SK-N-SH treated with all-trans-retinoic acid at 6 μM for 48 hours (cell line): Measurements from ENCODE around the gene FEN1.

Experiments
- ATAC-seq: fragments of 200-7000 bp; cut with Tn5 transposase; 3 replicates; pipeline ENCODE4 v1.9.1; 2020; ENCODE audit warnings: mild to moderate bottlenecking, moderate library complexity
- ARNTL ChIP-seq: fragments of 450-650 bp; formaldehyde crosslinking; IDR thresholded peaks from 2 replicates; pipeline ENCODE4 v1.5.0; 2020; ENCODE audit warnings: low read depth, mild to moderate bottlenecking, moderate library complexity, borderline replicate concordance
- CREB5 ChIP-seq: fragments of 250-450 bp; sonication (Bioruptor Pico); IDR thresholded peaks from 2 replicates; pipeline ENCODE4 v1.5.1; 2020; ENCODE audit warnings: low read depth, mild to moderate bottlenecking, moderate library complexity
- CSDC2 ChIP-seq: fragments of 250-450 bp; sonication (Bioruptor Pico); IDR thresholded peaks from 2 replicates; pipeline ENCODE4 v1.5.0; 2020; ENCODE audit warnings: mild to moderate bottlenecking, moderate library complexity
- ESRRG ChIP-seq: fragments of 250-450 bp; sonication (Bioruptor Pico); IDR thresholded peaks from 2 replicates; pipeline ENCODE4 v1.6.1; 2021; ENCODE audit warnings: mild to moderate bottlenecking
- GLIS3 ChIP-seq: fragments of 250-450 bp; sonication (Bioruptor Pico); IDR thresholded peaks from 2 replicates; pipeline ENCODE4 v1.5.0; 2020; ENCODE audit warnings: mild to moderate bottlenecking, moderate library complexity
- OSR1 ChIP-seq: fragments of 250-450 bp; sonication (Bioruptor Pico); IDR thresholded peaks from 2 replicates; pipeline ENCODE4 v1.8.0; 2022; ENCODE audit warnings: moderate library complexity, mild to moderate bottlenecking, inconsistent platforms
- PATZ1 ChIP-seq: fragments of 250-450 bp; sonication (Bioruptor Pico); IDR thresholded peaks from 2 replicates; pipeline ENCODE4 v1.8.0; 2020; ENCODE audit warnings: mild to moderate bottlenecking, moderate library complexity, borderline replicate concordance
- POU6F1 ChIP-seq: fragments of 250-450 bp; sonication (Bioruptor Pico); IDR thresholded peaks from 2 replicates; pipeline ENCODE4 v1.8.0; 2021; ENCODE audit warnings: low read depth, mild to moderate bottlenecking, moderate library complexity, borderline replicate concordance
- PPARA ChIP-seq: fragments of 250-450 bp; sonication (Bioruptor Pico); IDR thresholded peaks from 2 replicates; pipeline ENCODE4 v1.5.0; 2020; ENCODE audit warnings: mild to moderate bottlenecking, borderline replicate concordance
- RARB ChIP-seq: fragments of 250-450 bp; sonication (Bioruptor Pico); IDR thresholded peaks from 2 replicates; pipeline ENCODE4 v1.8.0; 2021; ENCODE audit warnings: mild to moderate bottlenecking, moderate library complexity
- SNAI2 ChIP-seq: fragments of 250-450 bp; sonication (Bioruptor Pico); IDR thresholded peaks from 2 replicates; pipeline ENCODE4 v1.5.0; 2020; ENCODE audit warnings: mild to moderate bottlenecking, moderate library complexity
- TOX ChIP-seq: fragments of 250-450 bp; sonication (Bioruptor Pico); IDR thresholded peaks from 2 replicates; pipeline ENCODE4 v1.8.0; 2021; ENCODE audit warnings: mild to moderate bottlenecking, moderate library complexity, borderline replicate concordance
- TSHZ2 ChIP-seq: fragments of 250-450 bp; sonication (Bioruptor Pico); IDR thresholded peaks from 2 replicates; pipeline ENCODE4 v1.5.0; 2020; ENCODE audit warnings: mild to moderate bottlenecking, moderate library complexity
- ZC3H10 ChIP-seq: fragments of 250-450 bp; sonication (Bioruptor Pico); IDR thresholded peaks from 2 replicates; pipeline ENCODE4 v1.5.1; 2021; ENCODE audit warnings: mild to moderate bottlenecking, moderate library complexity
- ZFP3 ChIP-seq: fragments of 250-450 bp; sonication (Bioruptor Pico); IDR thresholded peaks from 2 replicates; pipeline ENCODE4 v1.5.0; 2020; ENCODE audit warnings: mild to moderate bottlenecking, moderate library complexity
- ZFP30 ChIP-seq: fragments of 450-650 bp; formaldehyde crosslinking; IDR thresholded peaks from 2 replicates; pipeline ENCODE4 v1.5.0; 2022; ENCODE audit warnings: mild to moderate bottlenecking, moderate library complexity
- ZNF565 ChIP-seq: fragments of 450-650 bp; formaldehyde crosslinking; conservative IDR thresholded peaks from 2 replicates; pipeline ENCODE4 v1.5.0; 2020; ENCODE audit warnings: low read depth, mild to moderate bottlenecking, moderate library complexity
- ZNF70 ChIP-seq: fragments of 450-650 bp; formaldehyde crosslinking; IDR thresholded peaks from 2 replicates; pipeline ENCODE4 v1.5.0; 2020; ENCODE audit warnings: mild to moderate bottlenecking, moderate library complexity
- ZNF8 ChIP-seq: fragments of 450-650 bp; formaldehyde crosslinking; IDR thresholded peaks from 2 replicates; pipeline ENCODE4 v1.5.0; 2020; ENCODE audit warnings: mild to moderate bottlenecking, moderate library complexity

FEN1 gene

GRCh38 chr11:61749591-61750217 is 43.0 kb upstream of the FEN1 start:
- ATAC-seq, result no peak
- TF ChIP-seq POU6F1 (CRISPR knock-in tag), result no peak

GRCh38 chr11:61750631-61751273 is 42.0 kb upstream of the FEN1 start:
- ATAC-seq, result no peak
- no peak for TF ChIP-seq CSDC2 (CRISPR knock-in tag)
- TF ChIP-seq TSHZ2 (CRISPR knock-in tag), result no peak
- TF ChIP-seq ZC3H10 (CRISPR knock-in tag), result no peak
- TF ChIP-seq CREB5, result no peak
- TF ChIP-seq RARB (CRISPR knock-in tag), result no peak
- no peak for TF ChIP-seq POU6F1 (CRISPR knock-in tag)
- TF ChIP-seq ESRRG (CRISPR knock-in tag), result no peak
- no peak for TF ChIP-seq ZNF565
- no peak for TF ChIP-seq ZFP30 (CRISPR knock-in tag)
- no peak for TF ChIP-seq ARNTL
- TF ChIP-seq GLIS3, result no peak
- TF ChIP-seq ZNF8 (CRISPR knock-in tag), result no peak
- TF ChIP-seq TOX (CRISPR knock-in tag), result no peak
- no peak for TF ChIP-seq ZNF70 (CRISPR knock-in tag)
- no peak for TF ChIP-seq ZFP3 (CRISPR knock-in tag)
- TF ChIP-seq PPARA (CRISPR knock-in tag), result no peak
- no peak for TF ChIP-seq SNAI2 (CRISPR knock-in tag)
- no peak for TF ChIP-seq PATZ1 (CRISPR knock-in tag)
- TF ChIP-seq, all 23 proteins: peak for 0

- no peak for ATAC-seq
- no peak for TF ChIP-seq GLIS3
- TF ChIP-seq ZNF565, result no peak
- TF ChIP-seq RARB (CRISPR knock-in tag), result no peak
- TF ChIP-seq POU6F1 (CRISPR knock-in tag), result no peak
- no peak for TF ChIP-seq TSHZ2 (CRISPR knock-in tag)
- TF ChIP-seq ZNF70 (CRISPR knock-in tag), result no peak
- no peak for TF ChIP-seq SNAI2 (CRISPR knock-in tag)
- no peak for TF ChIP-seq CREB5
- no peak for TF ChIP-seq ZFP30 (CRISPR knock-in tag)
- no peak for TF ChIP-seq OSR1 (CRISPR knock-in tag)
- TF ChIP-seq CSDC2 (CRISPR knock-in tag), result no peak
- no peak for TF ChIP-seq PPARA (CRISPR knock-in tag)
Observed at GRCh38 chr11:61751384-61751783, 41.3 kb upstream of the FEN1 start.
